Neural progenitor cell (in vitro differentiated cells): Measurements from ENCODE around the gene ZNF230. TPM values are rescaled to one million over a fixed set of nuclear protein-coding genes. Genes with fewer than 3 reads are reported as not detected.

ENCODE experiments used
- DNase-seq: peaks from one replicate; pipeline ENCODE4 v3.0.0-alpha.2; 2016; ENCODE audit warnings: low spot score
- H2AFZ ChIP-seq: fragments of 200-600 bp; sonication (generic); replicated peaks from 2 replicates; pipeline ENCODE4 v1.6.1; 2016; ENCODE audit warnings: antibody characterized with exemption
- H3F3A ChIP-seq: fragments of 200-600 bp; sonication (generic); 2 replicates; pipeline ENCODE4 v1.6.1; 2016; ENCODE audit warnings: antibody characterized with exemption, low read depth
- H3K27ac ChIP-seq: fragments of 200-600 bp; sonication (generic); 2 replicates; pipeline ENCODE4 v1.5.1; 2016; ENCODE audit warnings: mild to moderate bottlenecking
- H3K27me3 ChIP-seq: fragments of 200-600 bp; sonication (generic); 2 replicates; pipeline ENCODE4 v1.6.1; 2016; ENCODE audit warnings: mild to moderate bottlenecking, moderate library complexity
- H3K36me3 ChIP-seq: fragments of 200-600 bp; sonication (generic); 2 replicates; pipeline ENCODE4 v1.5.1; 2016
- H3K4me1 ChIP-seq: fragments of 200-600 bp; sonication (generic); 2 replicates; pipeline ENCODE4 v1.6.1; 2016; ENCODE audit warnings: mixed run types
- H3K4me2 ChIP-seq: fragments of 200-600 bp; sonication (generic); 2 replicates; pipeline ENCODE4 v1.6.1; 2016
- H3K4me3 ChIP-seq: fragments of 200-600 bp; sonication (generic); 2 replicates; pipeline ENCODE4 v1.5.1; 2016
- H3K79me2 ChIP-seq: fragments of 200-600 bp; sonication (generic); 2 replicates; pipeline ENCODE4 v1.6.1; 2016; ENCODE audit warnings: low read depth
- H3K9ac ChIP-seq: fragments of 200-600 bp; sonication (generic); 2 replicates; pipeline ENCODE4 v1.6.1; 2016
- H3K9me3 ChIP-seq: fragments of 200-600 bp; sonication (generic); 2 replicates; pipeline ENCODE4 v1.5.1; 2016; ENCODE audit warnings: low read depth
- H4K20me1 ChIP-seq: fragments of 200-600 bp; sonication (generic); 2 replicates; pipeline ENCODE4 v1.6.1; 2016; ENCODE audit warnings: low read depth
- H3K27ac Mint-ChIP-seq: 3 replicates; pipeline ENCODE4 v1.8.0; 2021; ENCODE audit warnings: mixed read lengths
- H3K27me3 Mint-ChIP-seq: 2 replicates; pipeline ENCODE4 v1.8.0; 2022; ENCODE audit warnings: low read depth, mild to moderate bottlenecking, inconsistent platforms, moderate library complexity, mixed read lengths; ENCODE audit not compliant: insufficient read depth
- H3K36me3 Mint-ChIP-seq: 3 replicates; pipeline ENCODE4 v1.8.0; 2021; ENCODE audit warnings: mixed read lengths
- H3K4me1 Mint-ChIP-seq: 3 replicates; pipeline ENCODE4 v1.8.0; 2021; ENCODE audit warnings: mixed read lengths
- H3K4me3 Mint-ChIP-seq: 3 replicates; pipeline ENCODE4 v1.8.0; 2021; ENCODE audit warnings: mild to moderate bottlenecking, moderate library complexity, mixed read lengths
- H3K9me3 Mint-ChIP-seq: 3 replicates; pipeline ENCODE4 v1.8.0; 2020; ENCODE audit warnings: mixed read lengths
- CTCF ChIP-seq: fragments of 200-600 bp; sonication (generic); IDR thresholded peaks from 2 replicates; pipeline ENCODE4 v1.5.1; 2017; ENCODE audit warnings: antibody characterized with exemption, mild to moderate bottlenecking
- EZH2 ChIP-seq: fragments of 200-600 bp; sonication (generic); IDR thresholded peaks from 2 replicates; pipeline ENCODE4 v1.6.1; 2017; ENCODE audit warnings: antibody characterized with exemption, mild to moderate bottlenecking, moderate library complexity
- EZH2phosphoT487 ChIP-seq: fragments of 200-600 bp; sonication (generic); IDR thresholded peaks from 2 replicates; pipeline ENCODE4 v1.6.1; 2017; ENCODE audit warnings: antibody characterized with exemption
- total RNA-seq: library from RNA; depleted of rRNA; stranded (reverse); fragments of >200 nt; gene quantifications from 2 replicates; pipeline ENCODE4 v1.2.3, GENCODE V29; 2015; ENCODE audit warnings: low replicate concordance

Gene ZNF230
- total RNA-seq, 1 donor from 2014 or later, result 4.7 TPM

- Mint-ChIP-seq H3K4me3 (peak overlapping the region; percentile 75), H3K27ac (no peak overlapping the region), H3K4me1 (no peaks in the 10 kb centered on the region), H3K9me3 (peaks cover 26% of the 10 kb centered on the region), H3K27me3 (peaks cover 5% of the 10 kb centered on the region), H3K36me3 (peaks cover 7% of the 10 kb centered on the region)
- Histone ChIP-seq H3F3A (no peaks in the 10 kb centered on the region), H3K4me3 (peak overlapping the region; percentile 62), H3K9ac (no peak overlapping the region), H2AFZ (no peak overlapping the region), H3K36me3 (no peaks in the 10 kb centered on the region), H3K4me2 (peak overlapping the region; percentile 83), H3K4me1 (no peaks in the 10 kb centered on the region), H3K9me3 (peaks cover 2% of the 10 kb centered on the region), H3K27me3 (no peaks in the 10 kb centered on the region), H3K27ac (no peak overlapping the region), H4K20me1 (no peaks in the 10 kb centered on the region), H3K79me2 (peaks cover 5% of the 10 kb centered on the region)
- no peak for TF ChIP-seq CTCF
- no peak for TF ChIP-seq EZH2
- TF ChIP-seq EZH2phosphoT487, result no peak
- DNase-seq, result no peak
Observed at GRCh38 chr19:43983544-43983911, 19.2 kb upstream of the ZNF230 start.

GRCh38 chr19:43983912-43984686 is 18.7 kb upstream of the ZNF230 start, which contains the start of gene ZNF155:
ZNF155 (plus strand) TSS chr19:43984188; CDS start chr19:43988544, 4,356 bp downstream.
- Mint-ChIP-seq H3K27ac (no peak within 1 kb of the TSS), H3K4me3 (peak within 1 kb of the TSS; percentile 92), H3K27me3 (peaks cover 5% of the 10 kb centered on the region), H3K4me1 (no peaks in the 10 kb centered on the region), H3K9me3 (peaks cover 26% of the 10 kb centered on the region), H3K36me3 (peaks cover 11% of the 10 kb centered on the region)
- H2AFZ ChIP-seq, result peak within 1 kb of the TSS; percentile 90
- H3K9me3 ChIP-seq, result no peaks in the 10 kb centered on the region
- peak within 1 kb of the TSS; percentile 83 for H3K4me2 ChIP-seq
- DNase-seq, result peak; percentile 95
- no peaks in the 10 kb centered on the region for H3K27me3 ChIP-seq
- H3K4me1 ChIP-seq, result no peaks in the 10 kb centered on the region
- H3K4me3 ChIP-seq, result peak within 1 kb of the TSS; percentile 62
- H3F3A ChIP-seq, result no peaks in the 10 kb centered on the region
- H3K79me2 ChIP-seq, result peaks cover 5% of the 10 kb centered on the region
- TF ChIP-seq EZH2, result no peak
- no peak for TF ChIP-seq CTCF
- no peak for TF ChIP-seq EZH2phosphoT487
- H3K27ac ChIP-seq, result no peak within 1 kb of the TSS
- no peaks in the 10 kb centered on the region for H3K36me3 ChIP-seq
- H4K20me1 ChIP-seq, result no peaks in the 10 kb centered on the region
- peak within 1 kb of the TSS; percentile 37 for H3K9ac ChIP-seq

GRCh38 chr19:43984687-43985000 is 18.1 kb upstream of the ZNF230 start:
- TF ChIP-seq CTCF (no peak), EZH2phosphoT487 (no peak), EZH2 (no peak)
- Mint-ChIP-seq H3K4me3 (peak overlapping the region; percentile 92), H3K9me3 (peaks cover 23% of the 10 kb centered on the region), H3K27me3 (peaks cover 5% of the 10 kb centered on the region), H3K36me3 (peaks cover 15% of the 10 kb centered on the region), H3K4me1 (no peaks in the 10 kb centered on the region), H3K27ac (no peak overlapping the region)
- H3K4me2 ChIP-seq, result peak overlapping the region; percentile 83
- H2AFZ ChIP-seq, result peak overlapping the region; percentile 90
- no peaks in the 10 kb centered on the region for H3K27me3 ChIP-seq
- H3F3A ChIP-seq, result no peaks in the 10 kb centered on the region
- H3K9me3 ChIP-seq, result no peaks in the 10 kb centered on the region
- peak overlapping the region; percentile 37 for H3K9ac ChIP-seq
- peak overlapping the region; percentile 62 for H3K4me3 ChIP-seq
- no peak overlapping the region for H3K27ac ChIP-seq
- no peak for DNase-seq
- H3K79me2 ChIP-seq, result peaks cover 5% of the 10 kb centered on the region
- no peaks in the 10 kb centered on the region for H3K4me1 ChIP-seq
- no peaks in the 10 kb centered on the region for H3K36me3 ChIP-seq
- H4K20me1 ChIP-seq, result no peaks in the 10 kb centered on the region
